ENCODE measurements around the gene GTF3C5.

Gene GTF3C5

DNA sequence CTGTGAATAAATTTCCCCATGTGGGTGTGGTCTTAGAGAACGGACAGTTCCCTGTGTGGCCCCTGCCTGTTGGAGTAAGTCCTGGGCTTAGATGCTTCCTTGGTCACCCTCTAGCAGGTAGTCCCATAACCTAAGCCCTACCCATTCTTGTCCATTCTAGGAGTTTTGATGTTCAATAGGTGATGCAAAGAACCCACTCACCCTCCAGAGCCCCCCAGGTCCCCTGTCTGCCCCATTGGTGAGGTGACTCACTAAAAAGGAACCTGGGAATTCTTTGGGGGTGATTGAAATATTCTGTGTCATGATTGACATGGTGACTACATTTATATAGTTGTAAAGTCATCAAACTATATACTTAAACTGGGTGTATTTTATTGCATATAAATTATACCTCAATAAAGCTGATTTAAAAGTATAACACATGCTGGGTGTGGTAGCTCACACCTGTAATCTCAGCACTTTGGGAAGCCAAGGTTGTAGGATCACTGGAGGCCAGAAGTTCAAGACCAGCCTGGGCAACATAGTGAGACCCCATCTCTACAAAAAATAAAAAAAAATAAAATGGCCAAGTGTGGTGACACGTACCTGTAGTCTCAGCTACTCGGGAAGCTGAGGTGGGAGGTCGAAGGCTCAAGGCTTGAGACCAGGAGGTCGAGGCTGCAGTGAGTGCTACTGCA lies 20.8 kb upstream of the GTF3C5 start:
- TF ChIP-seq, protein P1, sequence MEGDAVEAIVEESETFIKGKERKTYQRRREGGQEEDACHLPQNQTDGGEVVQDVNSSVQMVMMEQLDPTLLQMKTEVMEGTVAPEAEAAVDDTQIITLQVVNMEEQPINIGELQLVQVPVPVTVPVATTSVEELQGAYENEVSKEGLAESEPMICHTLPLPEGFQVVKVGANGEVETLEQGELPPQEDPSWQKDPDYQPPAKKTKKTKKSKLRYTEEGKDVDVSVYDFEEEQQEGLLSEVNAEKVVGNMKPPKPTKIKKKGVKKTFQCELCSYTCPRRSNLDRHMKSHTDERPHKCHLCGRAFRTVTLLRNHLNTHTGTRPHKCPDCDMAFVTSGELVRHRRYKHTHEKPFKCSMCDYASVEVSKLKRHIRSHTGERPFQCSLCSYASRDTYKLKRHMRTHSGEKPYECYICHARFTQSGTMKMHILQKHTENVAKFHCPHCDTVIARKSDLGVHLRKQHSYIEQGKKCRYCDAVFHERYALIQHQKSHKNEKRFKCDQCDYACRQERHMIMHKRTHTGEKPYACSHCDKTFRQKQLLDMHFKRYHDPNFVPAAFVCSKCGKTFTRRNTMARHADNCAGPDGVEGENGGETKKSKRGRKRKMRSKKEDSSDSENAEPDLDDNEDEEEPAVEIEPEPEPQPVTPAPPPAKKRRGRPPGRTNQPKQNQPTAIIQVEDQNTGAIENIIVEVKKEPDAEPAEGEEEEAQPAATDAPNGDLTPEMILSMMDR (conservative IDR thresholded peaks at IDR 0.05; ENCODE audit: low read depth, low read length), result no peak
- H3K4me3 ChIP-seq (ENCODE audit: low read depth, low read length), result no peak overlapping the region
- no peak for DNase-seq (ENCODE audit: low read depth)

- no peak overlapping the region for H3K4me3 ChIP-seq (ENCODE audit: low read depth, low read length)
- TF ChIP-seq, protein P1 (conservative IDR thresholded peaks at IDR 0.05; ENCODE audit: low read depth, low read length), result no peak
- DNase-seq (ENCODE audit: low read depth), result no peak
These were observed 16.1 kb upstream of the GTF3C5 start for GRCh38 chr9:133014696-133015095.

- DNase-seq (ENCODE audit: low read depth), result no peak
- H3K4me3 ChIP-seq (ENCODE audit: low read depth, low read length), result no peak overlapping the region
- TF ChIP-seq, protein P1 (conservative IDR thresholded peaks at IDR 0.05; ENCODE audit: low read depth, low read length), result no peak
These were observed 7.5 kb upstream of the GTF3C5 start for GRCh38 chr9:133023117-133023890.

DNA sequence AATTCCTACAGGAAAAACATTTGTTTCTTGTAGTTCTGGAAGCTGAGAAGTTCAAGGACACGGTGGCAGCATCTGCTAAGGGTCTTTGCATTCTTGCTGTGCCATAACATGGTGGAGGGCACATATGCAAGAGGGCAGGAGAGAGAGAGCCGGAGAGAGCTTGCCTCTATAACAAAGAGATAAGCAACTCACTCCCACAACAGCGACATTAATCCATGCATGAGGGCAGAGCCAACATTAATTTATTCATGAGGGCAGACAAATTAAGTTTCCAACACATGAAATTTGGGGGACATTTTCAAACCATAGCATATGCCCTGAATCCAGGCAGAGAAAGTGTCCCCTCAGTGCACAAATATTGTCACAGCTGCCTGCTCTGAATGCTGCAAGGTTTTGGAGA lies 4.4 kb upstream of the GTF3C5 start:
- TF ChIP-seq, protein P1 (conservative IDR thresholded peaks at IDR 0.05; ENCODE audit: low read depth, low read length), result no peak
- H3K4me3 ChIP-seq (ENCODE audit: low read depth, low read length), result no peak overlapping the region
- DNase-seq (ENCODE audit: low read depth), result no peak

DNA sequence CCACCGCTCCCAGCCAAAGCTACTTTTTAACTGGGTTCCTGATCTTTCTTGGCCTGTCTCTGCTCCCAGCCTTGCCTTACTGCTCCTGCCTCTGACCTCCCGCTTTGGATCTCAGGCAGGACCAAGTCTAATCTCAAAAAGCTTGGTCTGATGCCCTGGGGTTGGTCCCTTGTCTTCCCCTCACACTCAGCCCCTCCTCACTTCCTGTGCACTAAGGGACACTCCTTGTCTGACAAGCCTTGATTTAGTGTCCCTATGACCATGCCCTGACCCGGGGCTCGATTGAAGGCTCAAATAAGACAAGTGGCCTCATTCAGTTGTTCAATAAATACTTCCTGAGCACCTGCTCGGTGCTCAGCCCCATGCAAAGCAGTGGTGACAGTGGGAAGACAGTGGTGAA lies 3.7 kb upstream of the GTF3C5 start:
- DNase-seq (ENCODE audit: low read depth), result no peak
- H3K4me3 ChIP-seq (ENCODE audit: low read depth, low read length), result no peak overlapping the region
- TF ChIP-seq, protein P1 (conservative IDR thresholded peaks at IDR 0.05; ENCODE audit: low read depth, low read length), result no peak

GRCh38 chr9:133028221-133028620 lies 2.6 kb upstream of the GTF3C5 start:
- no peak for DNase-seq (ENCODE audit: low read depth)
- TF ChIP-seq, protein P1 (conservative IDR thresholded peaks at IDR 0.05; ENCODE audit: low read depth, low read length), result no peak

GRCh38 chr9:133029994-133030316 lies 842 bp upstream of the GTF3C5 start:
- DNase-seq (ENCODE audit: low read depth), result no peak
- TF ChIP-seq, protein P1 (conservative IDR thresholded peaks at IDR 0.05; ENCODE audit: low read depth, low read length), result no peak
- peak overlapping the region; percentile 93 for H3K4me3 ChIP-seq (ENCODE audit: low read depth, low read length)

More at GRCh38 chr9:133028221-133028620, 2.6 kb upstream of the GTF3C5 start:
- no peak overlapping the region for H3K4me3 ChIP-seq (ENCODE audit: low read depth, low read length)

Data from choroid plexus epithelial cell (primary cell).